AG04449 (cell line): ENCODE measurements around the gene CENPP.

Experiments
- CTCF ChIA-PET: fragments of 350-600 bp; formaldehyde crosslinking; extraction: SDS; loops from one replicate; lab custom pipeline; 2021; ENCODE audit warnings: antibody characterized with exemption; lab: Yijun Ruan, JAX
- POLR2A ChIA-PET: fragments of 400-600, 350-600 bp; formaldehyde crosslinking; extraction: SDS; loops from one replicate; lab custom pipeline; 2020; ENCODE audit warnings: antibody characterized with exemption, inconsistent platforms; lab: Yijun Ruan, JAX
- DNase-seq: peaks from one replicate; pipeline ENCODE4 v3.0.0-alpha.2; 2010; ENCODE audit warnings: low read depth, low spot score
- H3K4me3 ChIP-seq: 2 replicates; pipeline ENCODE4 v1.5.1; 2011; ENCODE audit warnings: low read depth, mild to moderate bottlenecking, control low read depth, low read length
- TF ChIP-seq, protein P1 (sequence below): IDR thresholded peaks from one replicate; pipeline ENCODE4 v1.5.1; 2011; ENCODE audit warnings: mild to moderate bottlenecking, moderate library complexity, low read length, control low read depth, inconsistent platforms; ENCODE audit not compliant: insufficient read depth; ENCODE audit errors: missing control alignments

Gene CENPP

DNA sequence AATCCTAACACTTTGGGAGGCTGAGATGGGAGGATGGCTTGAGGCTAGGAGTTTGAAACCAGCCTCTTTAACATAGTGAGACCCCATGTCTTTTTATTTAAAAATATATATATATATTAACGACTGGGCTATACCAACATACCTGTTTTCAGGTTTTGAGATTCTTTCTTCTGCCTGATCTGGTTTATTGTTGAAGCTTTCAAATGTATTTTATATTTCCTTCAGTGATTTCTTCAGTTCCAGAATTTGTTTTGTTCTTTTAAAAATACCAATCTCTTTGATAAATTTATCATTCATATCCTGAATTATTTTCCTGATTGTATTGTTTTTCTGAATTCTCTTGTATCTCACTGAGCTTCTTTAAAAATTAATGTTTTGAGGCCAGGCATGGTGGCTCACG lies 47.4 kb downstream of the CENPP start:
- TF ChIP-seq, protein P1, sequence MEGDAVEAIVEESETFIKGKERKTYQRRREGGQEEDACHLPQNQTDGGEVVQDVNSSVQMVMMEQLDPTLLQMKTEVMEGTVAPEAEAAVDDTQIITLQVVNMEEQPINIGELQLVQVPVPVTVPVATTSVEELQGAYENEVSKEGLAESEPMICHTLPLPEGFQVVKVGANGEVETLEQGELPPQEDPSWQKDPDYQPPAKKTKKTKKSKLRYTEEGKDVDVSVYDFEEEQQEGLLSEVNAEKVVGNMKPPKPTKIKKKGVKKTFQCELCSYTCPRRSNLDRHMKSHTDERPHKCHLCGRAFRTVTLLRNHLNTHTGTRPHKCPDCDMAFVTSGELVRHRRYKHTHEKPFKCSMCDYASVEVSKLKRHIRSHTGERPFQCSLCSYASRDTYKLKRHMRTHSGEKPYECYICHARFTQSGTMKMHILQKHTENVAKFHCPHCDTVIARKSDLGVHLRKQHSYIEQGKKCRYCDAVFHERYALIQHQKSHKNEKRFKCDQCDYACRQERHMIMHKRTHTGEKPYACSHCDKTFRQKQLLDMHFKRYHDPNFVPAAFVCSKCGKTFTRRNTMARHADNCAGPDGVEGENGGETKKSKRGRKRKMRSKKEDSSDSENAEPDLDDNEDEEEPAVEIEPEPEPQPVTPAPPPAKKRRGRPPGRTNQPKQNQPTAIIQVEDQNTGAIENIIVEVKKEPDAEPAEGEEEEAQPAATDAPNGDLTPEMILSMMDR = no peak
- no peak overlapping the region for H3K4me3 ChIP-seq
- CTCF ChIA-PET = no interaction called here
- DNase-seq = no peak
- POLR2A ChIA-PET = no interaction called here

GRCh38 chr9:92377876-92378275 lies 52.1 kb downstream of the CENPP start:
- ChIA-PET CTCF (interaction anchor here (1.3 to 1.6 kb wide), 2 partner anchors 9 to 23 kb away, joined by 3 to 4 read pairs; no protein-coding TSS in a partner anchor), POLR2A (no interaction called here)
- DNase-seq = no peak
- TF ChIP-seq, protein P1 = no peak
- no peak overlapping the region for H3K4me3 ChIP-seq

- no peak for DNase-seq
- POLR2A ChIA-PET = interaction anchor here (0.6 kb wide), 1 partner anchor 35 kb away, joined by 3 read pairs; no protein-coding TSS in a partner anchor
- no peak overlapping the region for H3K4me3 ChIP-seq
- CTCF ChIA-PET = interaction anchor here (1.4 kb wide), 1 partner anchor 51 kb away, joined by 3 read pairs; no protein-coding TSS in a partner anchor
- TF ChIP-seq, protein P1 = no peak
These were observed 53.3 kb downstream of the CENPP start for GRCh38 chr9:92378865-92379560.

- POLR2A ChIA-PET = no interaction called here
- H3K4me3 ChIP-seq = no peak overlapping the region
- CTCF ChIA-PET = interaction anchor here (0.6 to 1.0 kb wide), 3 partner anchors 9 to 281 kb away, joined by 3 read pairs; no protein-coding TSS in a partner anchor
- TF ChIP-seq, protein P1 = no peak
- DNase-seq = no peak
These were observed 54.9 kb downstream of the CENPP start for GRCh38 chr9:92380603-92381002.

DNA sequence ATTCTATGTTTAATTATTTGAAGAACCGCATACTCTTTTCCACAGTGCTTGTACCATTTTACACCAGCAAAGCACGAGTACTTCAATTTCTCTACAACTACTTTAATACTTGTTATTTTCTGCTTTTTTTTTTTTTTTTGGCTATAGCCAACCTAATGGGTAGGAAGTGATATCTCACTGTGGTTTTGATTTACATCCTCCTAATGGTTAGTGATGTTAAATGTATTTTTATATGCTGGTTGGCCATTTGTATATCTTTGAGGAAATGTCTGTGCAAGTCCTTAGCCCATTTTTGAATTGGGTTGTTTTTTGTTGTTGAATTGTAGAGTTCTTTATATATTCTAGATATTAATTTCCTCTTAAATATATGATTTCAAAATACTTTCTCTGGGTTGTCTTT lies 56.0 kb downstream of the CENPP start:
- CTCF ChIA-PET = no interaction called here
- H3K4me3 ChIP-seq = no peak overlapping the region
- POLR2A ChIA-PET = no interaction called here
- DNase-seq = no peak
- TF ChIP-seq, protein P1 = no peak

DNA sequence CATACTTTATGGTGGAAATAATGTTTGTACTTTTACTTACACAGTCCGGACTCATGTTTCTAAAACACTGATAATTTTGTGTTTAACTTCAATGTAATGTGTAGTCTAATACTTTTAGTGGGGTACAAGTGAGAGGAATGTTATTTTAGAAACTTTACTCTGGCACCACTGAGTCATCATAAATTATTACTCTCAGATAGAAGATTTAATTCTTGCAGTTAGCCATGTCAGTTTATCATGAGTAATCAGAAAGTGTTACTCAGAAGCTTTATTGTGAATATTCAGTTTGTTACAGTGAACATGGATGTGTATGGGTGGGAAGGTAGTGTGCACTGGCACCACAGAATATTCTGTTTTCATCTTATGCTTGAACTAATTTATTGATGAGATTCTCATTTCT lies 58.6 kb downstream of the CENPP start:
- POLR2A ChIA-PET = no interaction called here
- CTCF ChIA-PET = interaction anchor here (1.0 kb wide), 1 partner anchor 26 kb away, joined by 3 read pairs; no protein-coding TSS in a partner anchor
- TF ChIP-seq, protein P1 = no peak
- DNase-seq = no peak
- H3K4me3 ChIP-seq = no peak overlapping the region
